Hindlimb muscle (tissue), 1 donor: ENCODE results near the gene ABCD2. TPM values are rescaled to one million over a fixed set of nuclear protein-coding genes. Genes with fewer than 3 reads are reported as not detected.
A peak's percentile ranks its signal among the peaks of the same experiment; 100 is the strongest.
"Not testable (repeated sequence)": the region's sequence is repeated elsewhere in the genome, so short reads cannot be mapped to it uniquely, and the experiment has no call there.

Experiments used
- DNase-seq: peaks from one replicate; pipeline ENCODE4 v3.0.0-alpha.2; 2013
- polyA plus RNA-seq: library from polyadenylated mRNA; unstranded; fragments of 120-200 nt; gene quantifications from one replicate; pipeline ENCODE4 v1.2.1, GENCODE V29; 2013; ENCODE audit not compliant: insufficient read length

The ABCD2 gene
- polyA plus RNA-seq, 1 donor: 0.66 TPM

DNA sequence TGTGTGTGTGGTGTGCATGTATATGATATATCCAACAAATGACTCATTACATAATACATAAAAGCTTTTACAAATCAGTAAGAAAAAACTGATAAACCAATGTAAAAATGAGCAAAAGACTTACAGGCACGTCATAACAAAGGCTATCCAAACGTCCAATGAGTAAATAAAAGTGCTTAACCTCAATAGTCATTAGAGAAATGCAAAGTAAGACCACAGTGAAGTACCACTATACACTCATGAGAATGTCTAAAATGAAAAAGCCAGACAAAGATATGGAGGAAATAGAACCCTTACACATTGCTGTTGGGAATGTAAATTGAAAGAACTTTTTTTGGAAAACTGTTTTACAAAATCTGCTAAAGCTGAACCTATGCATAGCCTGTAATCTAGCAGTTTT, 7.8 kb downstream of the ABCD2 start:
- DNase-seq: no peak

DNA sequence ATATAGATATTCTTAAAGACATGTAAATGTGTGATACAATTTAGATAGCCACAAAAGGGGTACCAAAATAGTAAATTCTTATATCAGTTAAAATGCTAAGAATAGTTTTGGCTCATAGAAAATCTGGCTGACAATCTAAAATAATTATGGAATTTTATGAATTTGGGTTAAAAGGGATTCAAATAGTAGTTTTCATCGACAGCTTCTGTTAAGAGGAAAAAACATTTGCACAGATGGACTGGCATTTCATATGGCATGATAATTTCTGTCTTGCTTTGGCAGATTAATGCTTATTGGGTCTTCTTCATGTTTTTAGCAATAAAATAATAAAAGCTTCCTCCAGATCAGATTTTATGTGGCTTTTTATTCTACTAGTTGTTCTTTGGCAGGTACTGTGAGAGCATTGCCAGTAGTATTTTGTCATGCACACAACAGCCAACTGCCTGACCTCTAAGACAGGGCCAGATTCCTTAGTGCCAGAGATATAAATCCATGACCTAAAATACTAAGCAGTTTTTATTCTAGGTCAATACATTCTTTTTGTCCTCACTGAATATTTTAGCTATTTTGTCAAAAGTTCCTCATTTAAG, 9.1 kb downstream of the ABCD2 start:
- no peak for DNase-seq

- DNase-seq: no peak
Observed at GRCh38 chr12:39606712-39607423, 12.7 kb downstream of the ABCD2 start.

DNA sequence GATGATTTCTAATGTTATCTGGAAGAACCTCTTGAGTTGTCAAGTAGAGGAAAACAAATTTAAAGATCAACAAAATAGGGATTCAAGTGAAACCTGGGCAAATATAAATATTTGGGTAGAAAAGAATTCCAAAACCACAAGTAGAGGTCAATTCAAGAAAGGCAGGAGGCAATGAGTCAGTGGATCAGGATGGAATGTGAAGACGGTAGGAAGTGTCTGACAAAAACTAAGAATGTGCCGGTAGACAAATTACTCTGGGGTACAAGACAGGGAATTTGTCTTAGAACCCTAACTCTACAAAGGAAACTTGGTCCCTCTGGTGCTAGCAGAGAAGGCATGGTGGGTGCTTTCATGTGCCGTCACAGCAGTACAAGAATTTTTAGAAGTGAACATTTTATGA, 13.6 kb downstream of the ABCD2 start:
- no peak for DNase-seq

DNA sequence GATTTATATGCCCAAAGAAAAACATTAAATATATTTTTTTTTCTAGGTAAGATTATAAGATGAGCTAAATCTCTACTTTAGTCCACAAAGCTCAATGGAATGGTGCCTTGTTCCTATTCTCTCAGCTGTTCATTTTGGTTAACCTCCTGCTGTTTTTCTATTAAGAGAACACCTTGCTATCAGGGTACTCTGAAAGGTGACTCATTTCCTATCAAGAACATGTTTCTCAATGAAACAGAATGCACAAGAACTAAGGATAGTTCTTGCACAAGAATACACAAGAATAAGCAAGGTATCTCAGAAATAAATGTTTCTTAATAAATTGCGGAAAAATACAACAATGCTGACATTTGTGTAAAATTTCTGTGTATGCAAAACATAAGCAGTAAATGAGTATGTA, 14.1 kb downstream of the ABCD2 start:
- no peak for DNase-seq

DNA sequence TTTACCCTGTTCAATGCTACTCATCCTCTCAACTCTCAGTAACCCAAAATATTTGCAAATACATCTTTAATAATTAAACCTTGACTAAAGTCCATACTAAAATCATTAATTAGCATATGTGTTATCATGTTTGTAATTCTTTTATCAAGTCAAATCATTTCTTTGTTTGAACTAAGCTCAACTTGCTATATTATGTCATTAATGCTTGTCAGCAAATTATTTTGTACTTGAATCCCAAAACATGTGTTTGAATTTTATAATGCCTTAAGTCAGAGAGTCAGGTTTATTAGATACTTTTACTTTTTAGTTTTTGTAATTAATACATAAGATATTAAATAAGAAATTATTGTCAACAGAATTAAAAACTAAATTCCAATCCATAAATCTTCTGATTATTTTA, 16.5 kb downstream of the ABCD2 start:
- no peak for DNase-seq

DNA sequence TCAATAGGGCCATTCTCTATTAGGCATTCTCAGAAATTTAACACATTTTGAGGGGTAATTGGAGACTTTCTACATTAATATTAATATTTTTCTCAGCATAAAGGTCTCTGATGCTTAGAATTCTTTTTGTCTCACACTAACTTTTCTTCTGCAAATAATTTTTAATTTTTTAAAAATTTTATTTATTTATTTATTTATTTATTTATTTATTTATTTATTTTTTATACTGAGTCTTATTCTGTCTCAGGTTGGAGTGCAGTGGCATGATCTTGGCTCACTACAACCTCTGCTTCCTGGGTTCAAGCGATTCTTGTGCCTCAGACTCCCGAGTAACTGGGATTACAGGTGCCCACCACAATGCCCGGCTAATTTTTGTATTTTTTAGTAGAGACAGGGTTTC, 17.7 kb downstream of the ABCD2 start:
- not testable (repeated sequence) for DNase-seq

DNA sequence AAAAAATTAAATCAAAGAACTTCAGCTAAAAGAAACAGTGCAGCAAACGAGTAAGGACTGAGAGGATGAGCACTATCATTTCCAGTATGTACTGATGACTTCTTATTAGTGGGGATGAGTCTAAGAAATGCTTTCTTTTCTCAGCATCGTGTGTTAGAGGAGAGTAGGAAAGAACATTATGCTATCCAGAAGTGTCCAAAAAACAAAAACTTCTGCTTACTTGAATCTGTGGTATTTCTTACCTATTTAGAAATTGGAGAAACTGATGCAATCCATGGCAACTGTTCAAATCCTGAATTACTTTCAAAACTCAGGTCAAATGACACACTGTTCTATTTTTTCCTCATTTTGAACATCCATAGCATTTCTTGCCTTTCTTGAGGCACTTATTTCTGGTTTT, 23.7 kb downstream of the ABCD2 start:
- DNase-seq: no peak

GRCh38 chr12:39592295-39592694, 27.3 kb downstream of the ABCD2 start:
- DNase-seq: no peak

GRCh38 chr12:39588348-39588747, 31.3 kb downstream of the ABCD2 start:
- no peak for DNase-seq

- no peak for DNase-seq
Observed at GRCh38 chr12:39587225-39587624, 32.4 kb downstream of the ABCD2 start.

GRCh38 chr12:39586816-39587215, 32.8 kb downstream of the ABCD2 start:
- no peak for DNase-seq

GRCh38 chr12:39581592-39581991, 38.0 kb downstream of the ABCD2 start:
- DNase-seq: no peak

GRCh38 chr12:39575498-39575875, 44.1 kb downstream of the ABCD2 start:
- DNase-seq: no peak

DNA sequence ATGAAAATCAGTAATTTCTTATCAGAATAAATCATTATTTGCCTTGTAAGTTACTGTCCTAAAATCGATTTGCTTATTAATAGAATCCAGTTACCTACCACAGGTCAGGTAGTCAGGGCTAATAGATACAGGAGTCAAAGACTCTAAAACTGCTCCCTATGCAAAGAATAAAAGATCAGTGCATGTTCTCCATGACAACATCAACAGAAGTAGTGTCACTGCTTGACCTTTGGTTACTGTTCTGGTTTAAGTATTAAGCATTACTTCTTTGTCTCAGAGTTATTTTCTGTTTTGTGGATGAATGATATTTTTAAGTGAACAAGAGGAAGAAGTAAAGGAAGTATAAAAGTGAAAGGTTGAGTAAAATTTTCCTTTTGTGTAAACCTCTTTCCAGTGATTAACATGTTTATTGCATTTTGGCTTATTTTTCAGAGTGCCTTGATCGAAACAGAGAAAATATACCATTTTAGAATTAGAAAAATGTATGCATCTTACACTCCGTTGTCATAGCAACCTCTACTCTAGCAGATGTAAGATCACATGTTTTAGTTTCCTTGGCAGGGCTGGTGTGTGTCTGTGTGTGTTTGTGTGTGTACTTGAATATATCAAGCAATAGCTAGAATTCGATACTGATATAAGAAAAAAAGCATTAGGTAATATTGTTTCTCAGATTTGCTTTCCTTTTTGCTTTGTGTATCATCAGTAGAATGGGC, 44.7 kb downstream of the ABCD2 start:
- DNase-seq: peak; percentile 13

GRCh38 chr12:39574378-39574777, 45.2 kb downstream of the ABCD2 start:
- DNase-seq: no peak

DNA sequence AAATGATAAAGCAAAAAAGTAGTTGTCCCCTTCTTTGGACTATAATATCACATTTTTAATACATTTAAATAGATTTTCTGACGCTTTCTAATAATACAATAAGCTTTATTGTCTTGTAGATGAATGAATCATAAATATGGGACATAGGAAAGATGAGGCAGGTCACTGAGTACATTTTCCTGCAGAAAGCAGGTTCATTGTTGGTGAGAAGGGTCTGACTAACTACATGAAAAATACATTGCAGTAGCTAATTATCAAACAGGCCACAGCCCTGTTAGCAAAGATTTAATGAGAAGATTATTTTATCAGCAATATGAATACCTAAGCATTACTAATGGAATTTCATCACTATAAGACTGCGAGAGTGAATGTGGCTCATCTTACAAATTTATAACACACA, 45.6 kb downstream of the ABCD2 start:
- no peak for DNase-seq

DNA sequence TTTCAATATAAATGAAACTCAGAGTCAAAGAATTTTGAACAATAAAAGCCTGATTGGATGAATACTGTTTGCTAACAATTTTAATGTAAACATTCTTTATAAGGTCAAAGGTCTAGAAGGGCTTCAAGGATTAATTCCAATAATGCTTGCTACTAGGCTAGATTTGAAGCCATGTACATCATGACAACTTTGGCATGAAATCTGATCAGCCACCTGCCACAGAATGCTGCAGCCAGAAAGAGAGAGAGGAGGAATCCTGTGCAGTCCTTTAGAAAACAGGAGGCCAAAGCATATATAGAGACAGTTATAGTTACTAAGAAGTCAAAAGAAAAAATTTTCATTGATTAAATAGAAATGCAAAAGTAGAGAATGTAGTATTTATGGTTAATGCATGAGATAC, 47.1 kb downstream of the ABCD2 start:
- DNase-seq: no peak

- no peak for DNase-seq
Observed at GRCh38 chr12:39571351-39571750, 48.3 kb downstream of the ABCD2 start.

DNA sequence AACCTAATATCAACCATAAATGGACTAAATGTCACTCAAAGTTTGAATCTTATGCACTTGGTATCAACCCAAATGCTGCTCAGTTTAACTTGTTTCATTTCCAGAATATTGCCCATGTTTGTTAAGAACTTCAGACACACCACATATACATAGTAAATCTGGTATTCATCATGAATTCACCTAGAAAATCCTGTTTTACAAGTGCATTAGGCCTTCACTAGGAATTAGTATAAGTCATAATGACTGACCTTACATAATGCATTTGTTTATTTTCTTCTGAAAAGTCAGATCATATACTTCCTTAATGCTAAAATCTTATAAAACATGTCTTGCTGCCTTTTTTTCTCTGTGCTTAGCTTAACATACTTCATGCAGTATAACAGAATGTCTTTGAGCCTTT, 66.1 kb downstream of the ABCD2 start:
- no peak for DNase-seq

GRCh38 chr12:39544211-39544610, 75.4 kb downstream of the ABCD2 start:
- DNase-seq: not testable (repeated sequence)

DNA sequence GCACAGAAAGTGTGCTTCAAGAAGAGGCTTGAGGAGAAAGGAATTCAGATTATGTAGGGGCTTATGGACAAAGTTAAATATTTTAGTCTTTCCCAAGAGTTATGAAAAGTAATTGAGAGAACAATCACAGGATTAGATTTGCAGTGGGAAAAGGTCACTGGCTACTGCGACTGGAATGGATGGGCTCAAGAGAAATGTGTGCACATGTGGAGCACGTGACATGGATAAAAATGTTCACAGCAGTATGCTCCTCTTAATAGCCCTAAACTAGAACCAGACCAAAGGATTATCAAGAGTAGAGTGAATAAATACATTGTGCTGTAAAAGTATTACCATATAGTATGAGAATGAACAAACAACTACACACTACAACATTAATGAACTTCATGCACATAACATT, 78.1 kb downstream of the ABCD2 start:
- no peak for DNase-seq

DNA sequence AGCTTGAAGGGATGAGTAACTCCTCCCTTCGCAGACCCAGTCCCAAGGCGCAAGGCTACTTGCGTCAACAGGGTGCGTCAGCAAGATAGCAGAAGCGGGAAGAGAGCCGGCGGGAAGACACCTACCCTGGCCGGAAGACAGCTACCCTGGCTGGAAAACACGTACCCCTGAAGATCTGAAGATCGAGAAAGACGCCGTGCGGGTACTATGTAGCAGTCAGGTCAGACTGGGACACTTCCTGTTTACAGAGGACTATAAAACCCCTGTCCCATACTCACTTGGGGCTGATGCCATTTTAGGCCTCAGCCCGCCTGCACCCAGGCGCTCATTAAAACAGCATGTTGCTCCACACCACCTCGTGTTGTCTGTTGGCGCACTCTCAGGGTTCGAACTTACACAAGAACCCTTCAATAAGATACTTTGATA, 80.9 kb downstream of the ABCD2 start:
- DNase-seq: no peak

- DNase-seq: no peak
Observed at GRCh38 chr12:39533951-39534350, 85.7 kb downstream of the ABCD2 start.
